GM12865 (cell line): ENCODE data around the gene ATP5F1C.
"Not testable (repeated sequence)": the region's sequence is repeated elsewhere in the genome, so short reads cannot be mapped to it uniquely, and the experiment has no call there.

Experiments used
- DNase-seq: peaks from one replicate; pipeline ENCODE4 v3.0.0; 2010; ENCODE audit warnings: low read depth
- H3K4me3 ChIP-seq: 2 replicates; pipeline ENCODE4 v1.5.1; 2011; ENCODE audit warnings: mild to moderate bottlenecking, low read depth, low read length, control low read depth
- CTCF ChIP-seq: IDR thresholded peaks from 2 replicates; pipeline ENCODE4 v1.5.1; 2011; ENCODE audit warnings: low read length, control low read depth, low read depth, inconsistent platforms; ENCODE audit not compliant: insufficient read depth; ENCODE audit errors: missing control alignments

The ATP5F1C gene

GRCh38 chr10:7787857-7788638 is at the start of gene ATP5F1C, which contains the start of gene KIN:
TSS of gene ATP5F1C (plus strand) at chr10:7788177. CDS start at chr10:7788208, 31 bp downstream.
TSS of gene KIN (minus strand) at chr10:7787993. CDS start at chr10:7787933, 60 bp downstream.
- peak; percentile 98 for DNase-seq
- no peak for TF ChIP-seq CTCF
- peak within 1 kb of the TSS; percentile 99 for H3K4me3 ChIP-seq

GRCh38 chr10:7738536-7739407 is 49.2 kb upstream of the ATP5F1C start:
- no peak overlapping the region for H3K4me3 ChIP-seq
- no peak for DNase-seq
- no peak for TF ChIP-seq CTCF

GRCh38 chr10:7744307-7744706 is 43.7 kb upstream of the ATP5F1C start:
- no peak overlapping the region for H3K4me3 ChIP-seq
- no peak for TF ChIP-seq CTCF
- no peak for DNase-seq

- H3K4me3 ChIP-seq, DNase-seq: not testable (repeated sequence)
Observed at GRCh38 chr10:7748637-7749036, 39.3 kb upstream of the ATP5F1C start.

- no peak overlapping the region for H3K4me3 ChIP-seq
- TF ChIP-seq CTCF = no peak
- DNase-seq = no peak
Observed at GRCh38 chr10:7750222-7750621, 37.8 kb upstream of the ATP5F1C start.

GRCh38 chr10:7752251-7752650 is 35.7 kb upstream of the ATP5F1C start:
- no peak for DNase-seq
- H3K4me3 ChIP-seq = no peak overlapping the region

More at GRCh38 chr10:7752251-7752650, 35.7 kb upstream of the ATP5F1C start:
- no peak for TF ChIP-seq CTCF
